Measurements from ENCODE around the gene EFNA4.

DNA sequence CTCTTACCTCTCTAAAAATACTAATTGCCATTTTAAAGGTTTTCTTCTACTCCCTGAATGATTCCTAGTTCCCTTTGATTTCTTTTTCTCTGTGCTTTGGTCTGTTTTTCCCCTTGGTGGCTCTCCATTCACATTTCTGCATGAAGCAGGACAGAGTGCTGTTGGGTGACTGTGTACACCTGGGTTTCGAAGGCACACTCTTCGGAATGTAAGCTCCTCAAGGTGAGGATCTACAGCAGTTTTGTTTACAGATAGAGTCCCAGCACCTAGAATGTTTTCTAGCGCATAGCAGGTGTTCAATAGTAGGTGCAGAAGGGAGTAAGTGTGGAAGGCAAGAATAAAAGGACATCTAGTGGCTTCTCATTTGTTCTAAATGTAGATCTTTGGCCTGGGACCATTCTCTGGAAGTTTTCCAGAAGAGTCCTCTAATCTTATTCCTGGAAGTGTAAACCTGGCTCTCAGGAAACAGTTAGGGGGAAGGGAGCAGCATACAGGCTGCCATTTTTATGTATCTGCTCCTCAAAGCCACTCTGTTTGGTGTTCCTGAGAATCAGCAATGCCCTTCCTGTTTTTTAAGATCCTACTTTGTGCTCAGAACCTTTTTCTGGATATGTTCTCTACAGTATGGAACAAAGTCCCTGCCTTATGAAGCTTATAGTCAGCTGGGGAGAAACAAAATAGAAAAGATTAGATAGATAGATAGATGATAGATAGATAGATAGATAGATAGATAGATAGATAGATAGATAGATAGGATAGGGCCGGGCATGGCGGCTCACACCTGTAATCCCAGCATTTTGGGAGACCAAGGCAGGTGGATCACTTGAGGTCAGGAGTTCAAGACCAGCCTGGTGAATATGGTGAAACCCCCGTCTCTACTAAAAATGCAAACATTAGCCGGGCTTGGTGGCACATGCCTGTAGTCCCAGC, 41.3 kb downstream of the EFNA4 start:
- TF ChIP-seq, protein P1, sequence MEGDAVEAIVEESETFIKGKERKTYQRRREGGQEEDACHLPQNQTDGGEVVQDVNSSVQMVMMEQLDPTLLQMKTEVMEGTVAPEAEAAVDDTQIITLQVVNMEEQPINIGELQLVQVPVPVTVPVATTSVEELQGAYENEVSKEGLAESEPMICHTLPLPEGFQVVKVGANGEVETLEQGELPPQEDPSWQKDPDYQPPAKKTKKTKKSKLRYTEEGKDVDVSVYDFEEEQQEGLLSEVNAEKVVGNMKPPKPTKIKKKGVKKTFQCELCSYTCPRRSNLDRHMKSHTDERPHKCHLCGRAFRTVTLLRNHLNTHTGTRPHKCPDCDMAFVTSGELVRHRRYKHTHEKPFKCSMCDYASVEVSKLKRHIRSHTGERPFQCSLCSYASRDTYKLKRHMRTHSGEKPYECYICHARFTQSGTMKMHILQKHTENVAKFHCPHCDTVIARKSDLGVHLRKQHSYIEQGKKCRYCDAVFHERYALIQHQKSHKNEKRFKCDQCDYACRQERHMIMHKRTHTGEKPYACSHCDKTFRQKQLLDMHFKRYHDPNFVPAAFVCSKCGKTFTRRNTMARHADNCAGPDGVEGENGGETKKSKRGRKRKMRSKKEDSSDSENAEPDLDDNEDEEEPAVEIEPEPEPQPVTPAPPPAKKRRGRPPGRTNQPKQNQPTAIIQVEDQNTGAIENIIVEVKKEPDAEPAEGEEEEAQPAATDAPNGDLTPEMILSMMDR (conservative IDR thresholded peaks at IDR 0.05), result no peak
- TF ChIP-seq ZFX (IDR thresholded peaks at IDR 0.05), result no peak
